ENCODE results near the gene GAK. TPM values are rescaled to one million over a fixed set of nuclear protein-coding genes. Genes with fewer than 3 reads are reported as not detected.

Gene GAK
- total and polyA plus RNA-seq, 2 of the 13 experiments (the other 11 are each of a cell fraction or from before 2014, with no cell fraction given), result 17.5 to 44.3 TPM

GRCh38 chr4:955161-955921 lies 23.2 kb upstream of the GAK start:
- H3K9ac ChIP-seq (ENCODE audit: insufficient read depth, low read depth, low read length), result no peak overlapping the region
- CTCF ChIA-PET (ENCODE audit: low intra/inter-chr PET ratio, low total read pairs), result no interaction called here
- no peak for ATAC-seq
- TF ChIP-seq TSC22D2 (CRISPR knock-in tag; IDR thresholded peaks at IDR 0.05; ENCODE audit: borderline replicate concordance), result no peak
- no peak for TF ChIP-seq MTF2 (CRISPR knock-in tag; IDR thresholded peaks at IDR 0.05; ENCODE audit: borderline replicate concordance)
- TF ChIP-seq MYPOP (CRISPR knock-in tag; IDR thresholded peaks at IDR 0.05), result no peak
- TF ChIP-seq GPBP1L1 (CRISPR knock-in tag; IDR thresholded peaks at IDR 0.05), result no peak
- TF ChIP-seq ZFYVE20 (CRISPR knock-in tag; IDR thresholded peaks at IDR 0.05; ENCODE audit: borderline replicate concordance, low read depth), result no peak
- TF ChIP-seq ZNF766 (CRISPR knock-in tag; IDR thresholded peaks at IDR 0.05; ENCODE audit: borderline replicate concordance), result no peak
- TF ChIP-seq ZKSCAN1 (IDR thresholded peaks at IDR 0.05; ENCODE audit: low read length), result no peak
- TF ChIP-seq ZNF256 (CRISPR knock-in tag; conservative IDR thresholded peaks at IDR 0.05), result no peak
- TF ChIP-seq ZNF329 (CRISPR knock-in tag; IDR thresholded peaks at IDR 0.05; ENCODE audit: low read depth), result no peak
- no peak for TF ChIP-seq MIER2 (CRISPR knock-in tag; IDR thresholded peaks at IDR 0.05)
- no peak for TF ChIP-seq CEBPG (CRISPR knock-in tag; IDR thresholded peaks at IDR 0.05)
- no peak for TF ChIP-seq ZNF792 (CRISPR knock-in tag; IDR thresholded peaks at IDR 0.05)
- no peak for TF ChIP-seq ZNF883 (CRISPR knock-in tag; IDR thresholded peaks at IDR 0.05; ENCODE audit: not compliant biosample characterization)
- no peak for DNase-seq (ENCODE audit: low spot score)
- no peak overlapping the region for H3K4me3 ChIP-seq (replicated peaks in 1 of 3; ENCODE audit: insufficient read depth in 1 of 3, low read depth in 2 of 3, low read length in 3 of 3)
- H3K36me3 ChIP-seq (replicated peaks in 1 of 2; ENCODE audit: control insufficient read depth in 1 of 2, insufficient read depth in 2 of 2, low read length in 2 of 2), result no peaks in the 10 kb centered on the region
- intact Hi-C loops (cut with micrococcal nuclease; ENCODE audit: unreplicated experiment), result no loop called here
- FAIRE-seq, result no peak
- no peaks in the 10 kb centered on the region for H3K4me1 ChIP-seq (ENCODE audit: insufficient read depth, low read length)
- no peak overlapping the region for H3K27ac ChIP-seq (ENCODE audit: extremely low read length, insufficient read depth, low read length)
- 92% methylated on average over 32 of the region's 33 CpGs for WGBS (ENCODE audit: low lambda C conversion rate)
- H4K20me1 ChIP-seq (ENCODE audit: insufficient read depth, low read length), result no peaks in the 10 kb centered on the region
- H3K27me3 ChIP-seq (ENCODE audit: control insufficient read depth in 1 of 2, insufficient read depth in 2 of 2, low read length in 2 of 2), result no peaks in the 10 kb centered on the region
- H2AFZ ChIP-seq (ENCODE audit: low read length), result no peak overlapping the region
- H3K9me3 ChIP-seq (ENCODE audit: low read length), result no peaks in the 10 kb centered on the region
- POLR2A ChIA-PET, result no interaction called here
- no peaks in the 10 kb centered on the region for H3K79me2 ChIP-seq (ENCODE audit: insufficient read depth, low read length)
- H3K4me2 ChIP-seq (ENCODE audit: low read depth, low read length), result no peak overlapping the region
- no TSS peak for BruUV-seq (replicated peaks)
- in situ Hi-C loops (cut with HindIII; ENCODE audit: extremely low pct_ligation_motif_present, low pct_unique_long_range_greater_than_20kb), result no loop called here
